Naive thymus-derived CD4-positive, alpha-beta T cell (primary cell): ENCODE measurements around the gene NACC2. TPM values are rescaled to one million over a fixed set of nuclear protein-coding genes. Genes with fewer than 3 reads are reported as not detected.

Experiments
- ATAC-seq: fragments of 150-1000 bp; cut with Tn5 transposase; 2 replicates; pipeline ENCODE4 v1.10.0; 2021; ENCODE audit warnings: mild to moderate bottlenecking, moderate library complexity
- CTCF ChIA-PET: fragments of 350-600 bp; sonication (Branson Sonifier 250); formaldehyde crosslinking; loops from one replicate; lab custom pipeline; 2021; ENCODE audit warnings: antibody characterized with exemption; lab: Charles Lee
- POLR2A ChIA-PET: fragments of 350-600 bp; sonication (Branson Sonifier 250); formaldehyde crosslinking; loops from one replicate; lab custom pipeline; 2021; ENCODE audit warnings: antibody characterized with exemption, inconsistent platforms; lab: Charles Lee
- DNase-seq, 9 donors: peaks; one replicate each; pipeline versions ENCODE4 v3.0.0 to v3.0.0-alpha.2; 2020 to 2022; ENCODE audit warnings: mixed read lengths in 1 of 9
- H3K27ac ChIP-seq: one replicate; pipeline ENCODE4 v1.7.0; 2013; ENCODE audit warnings: mild to moderate bottlenecking, low read depth, low read length, moderate library complexity
- H3K27me3 ChIP-seq, 2 donors: one replicate each; pipeline ENCODE4 v1.7.0; 2013; ENCODE audit warnings: low read length in 2 of 2, mild to moderate bottlenecking in 2 of 2, moderate library complexity in 2 of 2; ENCODE audit not compliant: control insufficient read depth in 2 of 2, insufficient read depth in 2 of 2
- H3K36me3 ChIP-seq, 3 experiments: 1 replicate in 2 of 3; 2 replicates in 1 of 3; pipeline ENCODE4 v1.7.0; 2013; ENCODE audit warnings: low read length in 3 of 3, mild to moderate bottlenecking in 3 of 3, moderate library complexity in 1 of 3; ENCODE audit not compliant: insufficient read depth in 3 of 3, control insufficient read depth in 2 of 3
- H3K4me1 ChIP-seq, 2 donors: one replicate each; pipeline ENCODE4 v1.7.0; 2013; ENCODE audit warnings: low read length in 2 of 2, mild to moderate bottlenecking in 2 of 2, moderate library complexity in 1 of 2; ENCODE audit not compliant: control insufficient read depth in 2 of 2, insufficient read depth in 2 of 2
- H3K4me3 ChIP-seq: 2 replicates; pipeline ENCODE4 v1.7.0; 2013; ENCODE audit warnings: mild to moderate bottlenecking, low read length
- H3K9me3 ChIP-seq, 3 experiments: 1 replicate in 2 of 3; 2 replicates in 1 of 3; pipeline ENCODE4 v1.7.0; 2013; ENCODE audit warnings: low read length in 3 of 3; ENCODE audit not compliant: control insufficient read depth in 2 of 3
- H3K27ac Mint-ChIP-seq, 9 donors: one replicate each; pipeline ENCODE4 v1.8.0; 2020 to 2022; ENCODE audit warnings: mixed read lengths in 9 of 9, mild to moderate bottlenecking in 8 of 9, moderate library complexity in 5 of 9, inconsistent platforms in 2 of 9
- H3K27me3 Mint-ChIP-seq, 5 donors: one replicate each; pipeline ENCODE4 v1.8.0; 2021 to 2022; ENCODE audit warnings: mixed read lengths in 5 of 5, mild to moderate bottlenecking in 1 of 5
- H3K36me3 Mint-ChIP-seq, 5 donors: one replicate each; pipeline ENCODE4 v1.8.0; 2020 to 2022; ENCODE audit warnings: mixed read lengths in 5 of 5, mild to moderate bottlenecking in 3 of 5, inconsistent platforms in 1 of 5
- H3K4me1 Mint-ChIP-seq, 7 donors: one replicate each; pipeline ENCODE4 v1.8.0; 2020 to 2022; ENCODE audit warnings: mixed read lengths in 7 of 7, mild to moderate bottlenecking in 3 of 7, inconsistent platforms in 1 of 7
- H3K4me3 Mint-ChIP-seq, 10 donors: one replicate each; pipeline ENCODE4 v1.8.0; 2020 to 2022; ENCODE audit warnings: mild to moderate bottlenecking in 10 of 10, mixed read lengths in 10 of 10, moderate library complexity in 6 of 10, inconsistent platforms in 2 of 10
- H3K9me3 Mint-ChIP-seq, 11 donors: one replicate each; pipeline ENCODE4 v1.8.0; 2020 to 2022; ENCODE audit warnings: mixed read lengths in 11 of 11, mild to moderate bottlenecking in 4 of 11, inconsistent platforms in 1 of 11, moderate library complexity in 1 of 11
- intact Hi-C, 2 donors: fragments of 100-400 bp; cut with micrococcal nuclease; formaldehyde crosslinking; loops; one replicate each; pipeline ENCODE4 v1.15.1; 2023
- polyA plus RNA-seq, 2 donors: library from polyadenylated mRNA; unstranded; fragments of 300-500 nt; fragmentation: Illumina TruSeq; gene quantifications; one replicate each; pipeline ENCODE4 v1.2.3, GENCODE V29; 2021
- total RNA-seq, 6 experiments: library from RNA in 5 of 6; stranded (reverse) in 5 of 6; gene quantifications; 1 replicate in 5 of 6; 2 replicates in 1 of 6; pipeline ENCODE4 v1.2.3 and lab custom pipeline; 2021 to 2026

The NACC2 gene
- total and polyA plus RNA-seq, 7 experiments from 2014 or later: 0.92 to 17.7 (median 7.5) TPM

DNA sequence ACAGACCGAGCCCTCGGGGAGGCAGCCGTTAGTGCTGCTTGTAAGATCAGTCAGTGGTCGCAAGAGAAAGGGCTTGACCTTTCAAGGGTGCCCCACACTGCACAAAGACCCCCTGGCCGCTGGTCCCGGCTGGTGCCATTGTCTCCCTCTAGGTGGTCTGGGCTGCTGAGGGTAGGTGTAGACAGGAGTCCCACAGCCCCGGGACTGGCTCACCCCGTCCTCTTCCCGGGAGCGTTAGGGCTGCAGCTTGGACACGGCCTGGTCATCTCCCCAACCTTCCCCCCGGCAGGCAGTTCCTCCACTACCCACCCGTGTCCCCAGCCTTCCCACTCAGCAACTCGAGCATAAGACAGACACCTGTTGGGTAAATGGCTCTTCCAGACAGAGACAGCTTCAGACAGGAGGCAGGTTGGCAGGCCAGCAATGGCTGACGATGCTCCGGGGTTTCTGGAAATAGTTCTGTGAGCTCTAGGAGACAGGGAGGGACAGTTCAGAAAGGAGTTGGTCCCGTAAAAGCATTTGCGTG lies 38.9 kb upstream of the NACC2 start:
- Mint-ChIP-seq H3K27me3 (peaks cover 14 to 45% (median 35%) of the 10 kb centered on the region in 5 donors), H3K27ac (no peak overlapping the region), H3K4me3 (peak overlapping the region in 9 of 10 donors; percentile 19 to 82 (median 68)), H3K9me3 (no peaks in the 10 kb centered on the region), H3K4me1 (peaks cover 0 to 11% (median 6%) of the 10 kb centered on the region in 7 donors), H3K36me3 (no peaks in the 10 kb centered on the region)
- ATAC-seq (no peak), DNase-seq (no peak)
- ChIA-PET CTCF (no interaction called here), POLR2A (no interaction called here)
- Histone ChIP-seq H3K4me3 (no peak overlapping the region), H3K36me3 (no peaks in the 10 kb centered on the region), H3K9me3 (no peaks in the 10 kb centered on the region), H3K4me1 (peaks cover 0 to 3% of the 10 kb centered on the region in 2 donors), H3K27me3 (peaks cover 0 to 3% of the 10 kb centered on the region in 2 donors), H3K27ac (no peak overlapping the region)
- intact Hi-C loops: loop anchor here in 1 of 2 donors (1.0 kb wide), 1 partner anchor 149 kb away; no protein-coding TSS in a partner anchor

DNA sequence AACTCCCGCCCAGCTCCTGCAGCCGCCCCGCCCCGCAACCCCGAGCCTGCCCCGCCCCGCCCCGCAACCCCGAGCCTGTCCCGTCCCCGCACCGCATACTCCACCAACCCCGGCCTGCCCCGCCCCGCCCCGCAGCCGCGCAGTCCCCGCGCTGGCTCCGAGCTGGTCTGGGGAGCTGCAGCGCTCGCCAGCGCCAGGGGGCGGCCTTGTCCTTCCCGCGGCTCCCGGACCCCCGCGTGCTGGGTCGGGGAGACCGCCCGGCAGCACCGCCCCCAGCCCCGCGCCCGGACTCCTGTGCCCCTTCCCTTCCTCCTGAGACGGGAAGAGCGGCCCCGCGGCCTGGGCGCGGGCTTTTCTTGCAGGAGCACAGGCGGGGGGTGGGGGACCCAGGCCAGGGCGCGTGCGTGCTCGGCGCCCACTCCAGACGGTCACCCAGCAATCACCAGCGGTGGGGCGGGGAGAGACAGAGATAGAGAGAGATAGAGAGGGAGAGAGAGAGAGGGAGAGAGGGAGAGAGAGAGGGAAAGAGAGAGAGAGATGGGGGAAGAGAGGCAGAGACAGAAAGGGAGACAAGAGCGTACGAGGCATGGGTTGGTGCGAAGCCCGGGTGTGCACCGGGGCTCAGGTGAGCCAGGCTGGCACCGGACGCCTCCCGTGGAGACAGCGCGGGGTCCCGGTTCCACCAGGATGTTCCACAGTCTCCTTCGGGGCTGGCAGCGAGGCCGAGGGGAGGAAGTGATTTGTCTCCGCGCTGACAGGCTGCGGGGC lies 38.3 kb upstream of the NACC2 start:
- no peak overlapping the region for H3K27ac ChIP-seq
- peaks cover 0 to 11% (median 6%) of the 10 kb centered on the region in 7 donors for H3K4me1 Mint-ChIP-seq
- ATAC-seq: peak; percentile 69
- peak overlapping the region in 8 of 10 donors; percentile 19 to 82 (median 70) for H3K4me3 Mint-ChIP-seq
- no peaks in the 10 kb centered on the region for H3K9me3 Mint-ChIP-seq
- H3K36me3 ChIP-seq: no peaks in the 10 kb centered on the region
- no peak for DNase-seq
- ChIA-PET POLR2A (no interaction called here), CTCF (no interaction called here)
- H3K27me3 ChIP-seq: peaks cover 0 to 3% of the 10 kb centered on the region in 2 donors
- no peak overlapping the region for H3K27ac Mint-ChIP-seq
- no peaks in the 10 kb centered on the region for H3K36me3 Mint-ChIP-seq
- peaks cover 0 to 3% of the 10 kb centered on the region in 2 donors for H3K4me1 ChIP-seq
- intact Hi-C loops: loop anchor here in 1 of 2 donors (1.0 kb wide), 1 partner anchor 150 kb away; no protein-coding TSS in a partner anchor
- peaks cover 14 to 48% (median 35%) of the 10 kb centered on the region in 5 donors for H3K27me3 Mint-ChIP-seq
- H3K9me3 ChIP-seq: no peaks in the 10 kb centered on the region
- H3K4me3 ChIP-seq: no peak overlapping the region

DNA sequence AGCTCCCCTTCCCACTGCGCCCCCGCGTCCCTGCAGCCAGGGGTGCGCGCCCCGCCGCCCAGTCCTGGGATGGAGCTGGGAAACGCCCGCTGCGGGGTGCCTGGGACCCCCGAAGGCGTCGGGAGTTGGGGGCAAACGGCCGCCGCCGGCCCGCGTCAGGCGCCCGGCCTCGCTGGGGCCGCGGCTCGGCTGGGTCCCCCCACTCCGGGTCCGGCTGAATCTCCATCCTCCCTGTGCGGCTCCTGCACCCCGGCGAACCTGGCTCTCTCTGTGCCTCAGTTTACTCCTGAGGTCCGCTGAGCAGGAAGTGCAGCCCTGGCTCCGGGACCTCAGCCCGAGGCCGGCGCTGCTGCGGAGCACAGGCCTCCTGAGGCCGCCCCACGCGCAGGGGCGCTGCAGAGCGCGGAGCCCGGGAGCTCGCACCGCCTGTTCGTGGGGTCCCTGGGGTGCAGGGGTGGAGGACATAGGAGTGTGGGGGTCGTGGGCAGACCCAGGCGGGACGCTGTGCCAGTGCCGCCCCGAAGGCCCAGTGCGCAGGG lies 37.5 kb upstream of the NACC2 start:
- ChIA-PET POLR2A (no interaction called here), CTCF (no interaction called here)
- Mint-ChIP-seq H3K27me3 (peaks cover 15 to 50% (median 35%) of the 10 kb centered on the region in 5 donors), H3K36me3 (no peaks in the 10 kb centered on the region), H3K4me1 (peaks cover 0 to 11% (median 6%) of the 10 kb centered on the region in 7 donors), H3K4me3 (peak overlapping the region in 1 of 10 donors; percentile 61), H3K9me3 (no peaks in the 10 kb centered on the region), H3K27ac (no peak overlapping the region)
- Histone ChIP-seq H3K9me3 (no peaks in the 10 kb centered on the region), H3K4me1 (peaks cover 0 to 3% of the 10 kb centered on the region in 2 donors), H3K36me3 (no peaks in the 10 kb centered on the region), H3K4me3 (no peak overlapping the region), H3K27ac (no peak overlapping the region), H3K27me3 (peaks cover 0 to 3% of the 10 kb centered on the region in 2 donors)
- DNase-seq (no peak), ATAC-seq (no peak)
- intact Hi-C loops: loop anchor here in 1 of 2 donors (1.0 kb wide), 1 partner anchor 151 kb away; no protein-coding TSS in a partner anchor

DNA sequence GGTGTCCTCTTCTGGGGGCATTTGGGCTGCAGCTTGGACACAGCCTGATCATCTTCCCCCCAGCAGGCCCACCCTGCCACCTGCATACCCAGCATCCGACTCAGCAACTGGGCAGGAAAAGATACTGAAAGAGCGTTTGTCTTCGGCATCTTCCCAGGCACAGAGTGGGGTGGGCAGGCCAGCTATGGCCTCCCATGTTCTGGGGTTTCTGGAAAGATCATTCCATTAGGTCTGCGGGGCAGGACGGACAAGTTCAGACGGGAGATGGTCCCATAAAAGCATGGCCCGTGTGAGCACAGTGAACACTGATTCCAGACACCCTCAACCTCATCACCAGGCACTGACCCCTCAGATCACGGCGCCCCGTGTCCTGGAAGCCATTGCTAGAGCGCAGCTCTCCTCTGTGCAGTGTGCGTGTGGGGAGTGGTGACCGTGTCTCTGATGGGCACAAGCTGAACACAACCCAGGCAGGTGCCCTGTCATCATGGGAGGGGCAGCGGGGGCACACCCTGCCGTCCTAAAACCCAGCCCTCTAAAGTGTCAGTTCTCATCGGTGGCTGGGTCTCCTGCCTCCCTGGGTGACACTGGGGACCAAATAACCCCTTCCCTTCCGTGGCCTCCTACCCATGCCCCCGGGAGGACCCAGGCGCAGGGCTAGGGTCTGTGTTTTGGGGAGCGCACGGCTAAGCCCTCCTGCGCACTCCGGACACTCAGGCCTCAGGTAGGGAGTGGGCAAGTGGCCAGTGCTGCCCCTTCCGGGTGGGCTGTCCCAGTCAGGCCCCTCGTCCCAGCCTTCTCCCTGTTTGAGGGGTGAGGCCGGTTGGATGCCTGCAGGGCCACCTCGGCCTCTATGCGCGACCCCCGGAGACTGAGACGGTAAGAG lies 36.8 kb upstream of the NACC2 start:
- ATAC-seq: no peak

DNA sequence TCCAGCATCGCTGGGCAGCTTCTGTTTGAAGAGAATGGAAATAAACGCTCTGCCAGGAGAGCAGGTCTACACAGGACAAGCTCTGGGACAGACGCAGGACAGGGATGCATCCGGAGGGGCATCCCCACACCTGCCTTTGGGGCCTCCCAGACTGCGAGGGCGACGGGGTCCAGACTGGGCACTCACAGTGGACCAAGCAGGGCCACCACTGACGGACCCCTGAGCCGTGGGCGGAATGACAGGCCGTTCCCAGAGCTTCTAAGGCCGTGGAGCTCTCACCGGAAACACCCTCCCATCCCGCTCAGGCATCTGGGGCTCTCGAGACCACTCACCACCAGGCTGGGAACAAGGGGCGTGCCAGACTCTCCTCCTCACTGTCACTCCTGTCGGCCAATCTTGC lies 34.1 kb upstream of the NACC2 start:
- H3K36me3 Mint-ChIP-seq: no peaks in the 10 kb centered on the region
- ATAC-seq: no peak
- Histone ChIP-seq H3K9me3 (no peaks in the 10 kb centered on the region), H3K36me3 (no peaks in the 10 kb centered on the region), H3K4me1 (peaks cover 0 to 3% of the 10 kb centered on the region in 2 donors), H3K4me3 (no peak overlapping the region), H3K27me3 (peaks cover 0 to 2% of the 10 kb centered on the region in 2 donors), H3K27ac (no peak overlapping the region)
- ChIA-PET POLR2A (interaction anchor here (0.7 kb wide), 1 partner anchor 251 kb away, joined by 3 read pairs; no protein-coding TSS in a partner anchor), CTCF (interaction anchor here (1.3 kb wide), 1 partner anchor 265 kb away, joined by 3 read pairs; no protein-coding TSS in a partner anchor)
- no peak overlapping the region for H3K27ac Mint-ChIP-seq
- intact Hi-C loops: loop anchor here in 1 of 2 donors (10.0 kb wide), 1 partner anchor 524 kb away; no protein-coding TSS in a partner anchor
- peaks cover 0 to 3% (median 0%) of the 10 kb centered on the region in 11 donors for H3K9me3 Mint-ChIP-seq
- peaks cover 0 to 9% (median 4%) of the 10 kb centered on the region in 7 donors for H3K4me1 Mint-ChIP-seq
- no peak overlapping the region for H3K4me3 Mint-ChIP-seq
- H3K27me3 Mint-ChIP-seq: peaks cover 13 to 37% (median 20%) of the 10 kb centered on the region in 5 donors
- DNase-seq: no peak

More for the DNA sequence above, 36.8 kb upstream of the NACC2 start:
- ChIA-PET CTCF (no interaction called here), POLR2A (no interaction called here)
- Histone ChIP-seq H3K27me3 (peaks cover 0 to 3% of the 10 kb centered on the region in 2 donors), H3K9me3 (no peaks in the 10 kb centered on the region), H3K36me3 (no peaks in the 10 kb centered on the region), H3K27ac (no peak overlapping the region), H3K4me1 (peaks cover 0 to 3% of the 10 kb centered on the region in 2 donors), H3K4me3 (no peak overlapping the region)
- DNase-seq: no peak
- Mint-ChIP-seq H3K36me3 (no peaks in the 10 kb centered on the region), H3K9me3 (no peaks in the 10 kb centered on the region), H3K27ac (peak overlapping the region in 1 of 9 donors; percentile 57), H3K4me1 (peaks cover 0 to 11% (median 6%) of the 10 kb centered on the region in 7 donors), H3K4me3 (peak overlapping the region in 8 of 10 donors; percentile 9 to 67 (median 60)), H3K27me3 (peaks cover 15 to 48% (median 35%) of the 10 kb centered on the region in 5 donors)
- intact Hi-C loops: no loop called here

DNA sequence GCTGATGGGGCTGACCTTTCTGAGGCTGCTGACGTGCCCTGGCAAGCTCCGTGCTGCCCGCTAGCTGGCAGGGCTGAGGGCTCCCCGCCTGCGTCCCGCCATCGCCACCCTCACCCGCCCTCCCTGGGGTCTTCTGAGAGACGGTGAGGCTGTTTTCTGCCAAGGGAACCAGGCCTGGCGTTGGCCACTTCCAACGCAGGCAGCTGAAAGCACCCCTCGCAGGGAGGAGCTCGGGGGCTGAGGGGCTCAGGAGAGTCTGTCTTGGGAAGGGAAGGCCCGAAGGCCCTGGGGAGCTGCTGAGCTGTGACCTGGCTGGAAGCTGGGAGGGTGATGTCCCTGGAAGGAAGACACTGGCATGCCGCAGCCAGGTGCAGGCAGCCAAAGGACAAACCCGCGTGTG lies 33.3 kb upstream of the NACC2 start:
- Histone ChIP-seq H3K36me3 (no peaks in the 10 kb centered on the region), H3K27me3 (no peaks in the 10 kb centered on the region), H3K4me3 (no peak overlapping the region), H3K4me1 (no peaks in the 10 kb centered on the region), H3K9me3 (no peaks in the 10 kb centered on the region), H3K27ac (no peak overlapping the region)
- intact Hi-C loops: loop anchor here in 1 of 2 donors (10.0 kb wide), 1 partner anchor 524 kb away; no protein-coding TSS in a partner anchor
- no peak for DNase-seq
- peaks cover 0 to 2% (median 0%) of the 10 kb centered on the region in 7 donors for H3K4me1 Mint-ChIP-seq
- peaks cover 0 to 3% (median 0%) of the 10 kb centered on the region in 11 donors for H3K9me3 Mint-ChIP-seq
- ChIA-PET POLR2A (no interaction called here), CTCF (interaction anchor here (1.0 to 1.3 kb wide), 2 partner anchors 34 to 264 kb away, joined by 3 read pairs; no protein-coding TSS in a partner anchor)
- no peak for ATAC-seq
- H3K27me3 Mint-ChIP-seq: peaks cover 11 to 31% (median 13%) of the 10 kb centered on the region in 5 donors
- no peaks in the 10 kb centered on the region for H3K36me3 Mint-ChIP-seq
- peak overlapping the region in 1 of 9 donors; percentile 18 for H3K27ac Mint-ChIP-seq
- H3K4me3 Mint-ChIP-seq: no peak overlapping the region
